Thymus (tissue), 11 donors: ENCODE data around the gene NKX2-1. TPM values are rescaled to one million over a fixed set of nuclear protein-coding genes. Genes with fewer than 3 reads are reported as not detected.

Experiments
- DNase-seq, 9 donors: peaks; one replicate each; pipeline ENCODE4 v3.0.0-alpha.2; 2013; ENCODE audit warnings: low spot score in 9 of 9, low read depth in 6 of 9, missing footprints in 1 of 9
- H3K27ac ChIP-seq, 2 donors: one replicate each; pipeline ENCODE4 v1.5.1; 2013; ENCODE audit warnings: control low read depth in 1 of 2, low read depth in 1 of 2, low read length in 1 of 2, mild to moderate bottlenecking in 1 of 2, moderate library complexity in 1 of 2
- H3K27me3 ChIP-seq, 2 donors: one replicate each; pipeline ENCODE4 v1.5.1; 2013; ENCODE audit warnings: low read length in 1 of 2; ENCODE audit not compliant: control insufficient read depth in 2 of 2, insufficient read depth in 1 of 2
- H3K36me3 ChIP-seq, 2 donors: one replicate each; pipeline ENCODE4 v1.5.1; 2013; ENCODE audit warnings: low read length in 1 of 2, mild to moderate bottlenecking in 1 of 2, moderate library complexity in 1 of 2; ENCODE audit not compliant: control insufficient read depth in 2 of 2, insufficient read depth in 2 of 2
- H3K4me1 ChIP-seq, 2 donors: one replicate each; pipeline ENCODE4 v1.5.1; 2013; ENCODE audit warnings: low read length in 2 of 2; ENCODE audit not compliant: control insufficient read depth in 2 of 2, insufficient read depth in 2 of 2
- H3K4me3 ChIP-seq, 2 donors: one replicate each; pipeline ENCODE4 v1.5.1; 2013; ENCODE audit warnings: low read length in 2 of 2, control low read depth in 1 of 2, mild to moderate bottlenecking in 1 of 2
- H3K9me3 ChIP-seq, 2 donors: one replicate each; pipeline ENCODE4 v1.5.1; 2013; ENCODE audit warnings: low read length in 1 of 2, mild to moderate bottlenecking in 1 of 2; ENCODE audit not compliant: control insufficient read depth in 2 of 2, insufficient read depth in 1 of 2
- whole genome bisulfite sequencing: extraction: QIAGEN DNeasy Blood & Tissue Kit; methylation state at CpG from one replicate; pipeline ENCODE4 v1.1.7; 2013; 5-methylcytosine and 5-hydroxymethylcytosine counted together
- polyA plus RNA-seq: library from polyadenylated mRNA; stranded (reverse); fragments of 200-250 nt; gene quantifications from one replicate; pipeline ENCODE4 v1.2.3, GENCODE V29; 2013
- total RNA-seq: library from RNA; stranded (reverse); fragments of 120-200 nt; gene quantifications from one replicate; pipeline ENCODE4 v1.2.4, GENCODE V29; 2013
- donor health status: healthy.

Gene NKX2-1
- total and polyA plus RNA-seq, 2 donors: 0.02 TPM; not detected in 1

DNA sequence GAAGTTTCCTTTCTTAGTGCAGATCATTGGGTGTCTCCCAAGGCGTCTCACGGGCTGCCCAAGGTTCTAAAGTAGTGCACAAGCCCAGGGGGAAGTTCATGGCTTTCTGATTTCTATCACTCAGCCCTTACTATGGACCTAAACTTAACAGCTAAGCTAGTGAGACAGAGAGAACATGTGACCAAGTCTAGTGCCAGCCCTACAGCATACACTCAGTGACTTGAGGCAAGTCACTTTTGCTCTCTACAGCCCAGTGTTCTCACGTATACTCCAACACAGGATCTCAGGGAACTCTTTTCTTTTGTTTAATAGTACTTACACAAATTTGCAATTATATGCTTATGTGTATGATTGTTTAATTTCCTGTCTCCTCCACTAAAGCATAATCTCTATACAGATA lies 48.6 kb downstream of the NKX2-1 start:
- 95% methylated on average over 3 of the region's 3 CpGs for WGBS
- no peak overlapping the region for H3K4me3 ChIP-seq
- no peaks in the 10 kb centered on the region for H3K9me3 ChIP-seq
- no peaks in the 10 kb centered on the region for H3K27me3 ChIP-seq
- no peak overlapping the region for H3K27ac ChIP-seq
- no peaks in the 10 kb centered on the region for H3K4me1 ChIP-seq
- no peaks in the 10 kb centered on the region for H3K36me3 ChIP-seq
- no peak for DNase-seq

DNA sequence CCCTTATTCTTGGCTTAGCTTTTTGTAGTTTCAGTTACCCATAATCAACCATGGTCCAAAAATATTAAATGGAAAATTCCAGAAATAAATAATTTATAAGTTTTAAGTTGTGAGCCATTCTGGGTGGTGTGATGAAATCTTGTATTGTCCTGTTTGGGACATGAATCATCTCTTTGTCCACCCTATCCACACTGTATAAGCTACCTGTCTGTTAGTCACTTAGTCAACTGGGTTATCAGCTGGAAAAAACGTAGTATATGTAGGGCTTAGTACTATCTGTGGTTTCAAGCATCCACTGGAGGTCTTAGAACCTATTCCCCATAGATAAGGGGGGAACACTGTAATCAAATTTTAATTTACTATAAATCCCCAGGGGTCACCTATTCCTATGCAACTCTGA lies 52.7 kb downstream of the NKX2-1 start:
- H3K4me3 ChIP-seq: no peak overlapping the region
- H3K27ac ChIP-seq: no peak overlapping the region
- H3K9me3 ChIP-seq: no peaks in the 10 kb centered on the region
- H3K4me1 ChIP-seq: no peaks in the 10 kb centered on the region
- H3K36me3 ChIP-seq: no peaks in the 10 kb centered on the region
- DNase-seq: no peak
- H3K27me3 ChIP-seq: no peaks in the 10 kb centered on the region
- 66% methylated on average over 1 of the region's 1 CpG for WGBS

Other genes with a start within 250 kb of the NKX2-1 start
- 15.4 TPM for gene MBIP, start 199.6 kb downstream of the NKX2-1 start, total RNA-seq
- 33.3 TPM for gene MBIP, start 199.6 kb downstream of the NKX2-1 start, polyA plus RNA-seq
- gene NKX2-8, start 62.4 kb upstream of the NKX2-1 start, total RNA-seq: 0.05 TPM
- 0.32 TPM for gene NKX2-8, start 62.4 kb upstream of the NKX2-1 start, polyA plus RNA-seq
- gene PAX9, start 141.6 kb upstream of the NKX2-1 start, total RNA-seq: 21.5 TPM
- 30.9 TPM for gene PAX9, start 141.6 kb upstream of the NKX2-1 start, polyA plus RNA-seq